HFFc6 (cell line): ENCODE results near the gene SKOR2. TPM values are rescaled to one million over a fixed set of nuclear protein-coding genes. Genes with fewer than 3 reads are reported as not detected.
A peak's percentile ranks its signal among the peaks of the same experiment; 100 is the strongest.

Source experiments
- DNase-seq: peaks from one replicate; pipeline ENCODE4 v3.0.0-alpha.2; 2018
- H3K27ac Mint-ChIP-seq: 2 replicates; pipeline ENCODE4 v1.8.0; 2020; ENCODE audit warnings: mild to moderate bottlenecking, mixed read lengths
- H3K27me3 Mint-ChIP-seq: 2 replicates; pipeline ENCODE4 v1.8.0; 2021; ENCODE audit warnings: mild to moderate bottlenecking, moderate library complexity, mixed read lengths; ENCODE audit not compliant: insufficient read depth
- H3K36me3 Mint-ChIP-seq: 2 replicates; pipeline ENCODE4 v1.8.0; 2021; ENCODE audit warnings: low read depth, mixed read lengths
- H3K4me1 Mint-ChIP-seq: 2 replicates; pipeline ENCODE4 v1.8.0; 2020; ENCODE audit warnings: low read depth, mixed read lengths
- H3K4me3 Mint-ChIP-seq: 2 replicates; pipeline ENCODE4 v1.8.0; 2020; ENCODE audit warnings: mild to moderate bottlenecking, moderate library complexity, mixed read lengths
- H3K9me3 Mint-ChIP-seq: 2 replicates; pipeline ENCODE4 v1.8.0; 2020; ENCODE audit warnings: mild to moderate bottlenecking, mixed read lengths
- total RNA-seq, 6 experiments: library from RNA; stranded (reverse); fragmentation: NEBNext Ultra II Directional; extraction: Animal tissue kit (Norgen Biotek cat#: 25700); gene quantifications; 2 replicates in 1 of 6; 3 replicates in 5 of 6; pipeline ENCODE4 v1.2.3, GENCODE V29; 2021
- TF ChIP-seq, protein P1 (sequence below): fragments of 200-600 bp; sonication (generic); IDR thresholded peaks from 2 replicates; pipeline ENCODE4 v1.5.0; 2021; ENCODE audit warnings: antibody characterized with exemption, mild to moderate bottlenecking

The SKOR2 gene
- total RNA-seq, 6 experiments from 2014 or later: not detected

DNA sequence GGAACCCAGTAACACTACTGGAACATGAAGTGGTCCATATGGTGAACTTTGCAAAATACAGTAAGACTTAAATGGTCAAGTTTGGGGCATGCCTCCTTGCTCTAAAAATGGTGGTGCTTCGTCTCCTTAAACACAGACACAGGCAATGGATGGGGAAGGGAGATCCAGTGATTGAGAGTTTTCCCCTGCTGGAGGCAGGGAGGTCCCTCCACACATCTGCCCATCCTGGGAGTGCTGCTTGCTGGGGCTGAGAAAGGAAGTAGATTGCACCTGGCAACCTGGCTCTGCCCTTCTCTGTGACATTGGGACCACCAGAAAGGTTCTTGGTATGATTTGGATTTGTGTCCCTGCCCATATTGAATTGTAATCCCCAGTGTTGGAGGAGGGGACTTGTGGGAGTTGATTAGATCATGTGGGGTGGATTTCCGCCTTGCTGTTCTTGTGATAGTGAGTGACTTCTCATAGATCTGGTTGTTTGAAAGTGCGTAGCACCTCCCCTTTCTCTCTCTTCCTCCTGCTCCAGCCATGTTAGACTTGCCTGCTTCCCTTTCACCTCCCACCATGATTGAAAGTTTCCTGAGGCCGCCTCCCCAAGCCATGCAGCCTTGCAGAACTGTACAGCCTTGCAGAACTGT, 35.4 kb upstream of the SKOR2 start:
- H3K36me3 Mint-ChIP-seq: no peaks in the 10 kb centered on the region
- TF ChIP-seq, protein P1, sequence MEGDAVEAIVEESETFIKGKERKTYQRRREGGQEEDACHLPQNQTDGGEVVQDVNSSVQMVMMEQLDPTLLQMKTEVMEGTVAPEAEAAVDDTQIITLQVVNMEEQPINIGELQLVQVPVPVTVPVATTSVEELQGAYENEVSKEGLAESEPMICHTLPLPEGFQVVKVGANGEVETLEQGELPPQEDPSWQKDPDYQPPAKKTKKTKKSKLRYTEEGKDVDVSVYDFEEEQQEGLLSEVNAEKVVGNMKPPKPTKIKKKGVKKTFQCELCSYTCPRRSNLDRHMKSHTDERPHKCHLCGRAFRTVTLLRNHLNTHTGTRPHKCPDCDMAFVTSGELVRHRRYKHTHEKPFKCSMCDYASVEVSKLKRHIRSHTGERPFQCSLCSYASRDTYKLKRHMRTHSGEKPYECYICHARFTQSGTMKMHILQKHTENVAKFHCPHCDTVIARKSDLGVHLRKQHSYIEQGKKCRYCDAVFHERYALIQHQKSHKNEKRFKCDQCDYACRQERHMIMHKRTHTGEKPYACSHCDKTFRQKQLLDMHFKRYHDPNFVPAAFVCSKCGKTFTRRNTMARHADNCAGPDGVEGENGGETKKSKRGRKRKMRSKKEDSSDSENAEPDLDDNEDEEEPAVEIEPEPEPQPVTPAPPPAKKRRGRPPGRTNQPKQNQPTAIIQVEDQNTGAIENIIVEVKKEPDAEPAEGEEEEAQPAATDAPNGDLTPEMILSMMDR: no peak

DNA sequence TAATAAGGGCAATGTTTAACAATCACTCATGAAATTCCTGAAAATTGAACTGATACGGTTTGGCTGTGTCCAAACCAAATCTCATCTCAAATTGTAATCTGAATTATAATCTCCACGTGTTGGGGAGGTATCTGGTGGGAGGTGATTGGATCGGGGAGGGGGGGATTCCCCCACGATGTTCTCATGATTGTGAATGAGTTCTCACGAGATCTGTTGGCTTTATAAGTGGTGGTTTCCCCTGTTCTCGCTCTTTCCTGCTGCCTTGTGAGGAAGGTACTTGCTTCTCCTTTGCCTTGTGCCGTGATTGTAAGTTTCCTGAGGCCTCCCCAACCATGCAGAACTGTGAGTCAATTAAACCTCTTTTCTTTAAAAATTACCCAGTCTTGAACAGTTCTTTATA, 34.0 kb upstream of the SKOR2 start:
- no peak for DNase-seq
- peaks cover 5% of the 10 kb centered on the region; the same call in 1 of the 2 replicates for H3K9me3 Mint-ChIP-seq
- peaks cover 2% of the 10 kb centered on the region; the same call in 1 of the 2 replicates for H3K27me3 Mint-ChIP-seq
- no peak overlapping the region for H3K27ac Mint-ChIP-seq
- H3K4me1 Mint-ChIP-seq: no peaks in the 10 kb centered on the region
- no peaks in the 10 kb centered on the region for H3K36me3 Mint-ChIP-seq
- no peak overlapping the region for H3K4me3 Mint-ChIP-seq
- TF ChIP-seq, protein P1: no peak

More for the DNA sequence above, 35.4 kb upstream of the SKOR2 start:
- Mint-ChIP-seq H3K27ac (no peak overlapping the region), H3K4me3 (no peak overlapping the region), H3K9me3 (no peaks in the 10 kb centered on the region), H3K27me3 (peaks cover 2% of the 10 kb centered on the region; the same call in 1 of the 2 replicates), H3K4me1 (no peaks in the 10 kb centered on the region)
- DNase-seq: no peak

DNA sequence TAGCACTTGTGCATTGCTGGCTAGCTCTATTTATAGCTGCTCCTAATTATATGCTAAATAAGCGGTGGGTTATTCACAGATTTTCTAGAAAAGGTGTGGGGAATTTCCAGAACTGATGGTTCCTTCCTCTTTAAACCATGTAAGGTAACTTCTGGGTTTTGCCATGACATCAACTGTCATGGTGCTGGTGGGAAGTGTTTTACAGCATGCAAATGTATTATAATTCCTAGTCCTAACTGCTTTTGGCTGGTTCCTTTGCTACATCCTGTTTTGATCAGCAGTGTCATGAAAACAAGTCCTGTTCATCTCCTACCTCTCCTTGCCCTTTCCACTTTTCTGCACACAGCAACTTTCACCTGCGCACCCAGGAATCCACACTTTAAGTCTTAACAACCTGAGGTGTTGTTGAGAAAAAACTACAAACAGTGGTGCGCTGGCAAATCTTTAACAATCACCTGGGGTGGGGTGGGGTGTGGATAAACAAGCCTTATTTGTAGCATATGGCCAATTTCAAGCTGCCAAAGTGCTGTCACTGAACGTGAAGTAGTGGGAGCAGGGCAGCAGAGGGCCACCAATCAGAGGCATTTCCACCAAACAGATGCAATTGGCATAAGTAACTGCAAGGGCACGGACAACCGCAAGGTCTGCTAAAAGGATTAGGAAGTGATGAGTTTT, 33.4 kb upstream of the SKOR2 start:
- peaks cover 5% of the 10 kb centered on the region; the same call in 1 of the 2 replicates for H3K9me3 Mint-ChIP-seq
- peaks cover 2% of the 10 kb centered on the region; the same call in 1 of the 2 replicates for H3K27me3 Mint-ChIP-seq
- TF ChIP-seq, protein P1: no peak
- H3K4me1 Mint-ChIP-seq: no peaks in the 10 kb centered on the region
- no peak for DNase-seq
- no peaks in the 10 kb centered on the region for H3K36me3 Mint-ChIP-seq
- H3K27ac Mint-ChIP-seq: no peak overlapping the region
- no peak overlapping the region for H3K4me3 Mint-ChIP-seq

DNA sequence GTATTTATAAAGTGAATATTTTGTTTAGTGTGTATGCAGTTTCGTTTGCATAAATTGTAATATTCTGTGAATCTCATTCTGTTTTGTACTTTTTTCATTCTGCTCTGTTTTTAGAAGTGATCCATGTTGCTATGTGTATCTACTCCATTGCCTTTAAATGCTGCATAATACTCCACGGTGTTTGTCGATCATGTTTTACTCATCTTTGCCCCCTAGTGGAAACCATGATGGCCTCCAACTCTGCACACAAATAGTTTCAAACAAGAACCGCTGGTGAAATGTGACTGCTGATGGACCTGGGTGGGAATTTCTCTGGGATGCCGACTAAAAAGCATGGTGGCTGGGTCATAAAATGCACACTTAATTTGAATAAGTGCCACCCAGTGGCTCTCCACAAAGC, 32.0 kb upstream of the SKOR2 start:
- H3K27ac Mint-ChIP-seq: no peak overlapping the region
- H3K9me3 Mint-ChIP-seq: peaks cover 5% of the 10 kb centered on the region; the same call in 1 of the 2 replicates
- peak; percentile 45 for DNase-seq
- no peaks in the 10 kb centered on the region; the same call in 1 of the 2 replicates for H3K27me3 Mint-ChIP-seq
- H3K4me3 Mint-ChIP-seq: no peak overlapping the region
- no peaks in the 10 kb centered on the region for H3K36me3 Mint-ChIP-seq
- H3K4me1 Mint-ChIP-seq: no peaks in the 10 kb centered on the region
- TF ChIP-seq, protein P1: peak; percentile 76

DNA sequence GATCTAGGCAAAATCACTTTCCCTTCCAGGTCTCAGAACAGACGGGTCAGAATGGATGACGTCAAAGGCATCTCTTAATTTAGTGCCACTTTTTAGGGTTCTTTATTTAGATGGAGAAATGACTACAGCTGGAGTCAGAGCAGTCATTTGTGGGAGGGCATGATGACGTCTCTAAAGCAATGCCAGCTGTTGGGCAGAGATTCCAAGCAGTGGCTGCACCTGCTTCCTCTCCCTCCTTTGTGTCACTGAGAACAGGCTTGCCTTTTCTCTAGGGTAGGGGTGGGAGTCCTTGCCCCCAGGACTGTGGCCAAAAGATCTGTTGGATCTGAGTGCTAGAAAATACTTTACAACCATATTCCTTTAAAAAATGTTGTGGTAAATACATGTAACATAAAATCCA, 28.7 kb upstream of the SKOR2 start:
- no peaks in the 10 kb centered on the region for H3K36me3 Mint-ChIP-seq
- peaks cover 2% of the 10 kb centered on the region for H3K27me3 Mint-ChIP-seq

More for the DNA sequence above, 28.7 kb upstream of the SKOR2 start:
- Mint-ChIP-seq H3K4me3 (no peak overlapping the region), H3K9me3 (peaks cover 5% of the 10 kb centered on the region; the same call in 1 of the 2 replicates), H3K4me1 (no peaks in the 10 kb centered on the region; the same call in 1 of the 2 replicates), H3K27ac (no peak overlapping the region)
- TF ChIP-seq, protein P1: no peak
- no peak for DNase-seq
